Panc1 (cell line): ENCODE data around the gene RNF148. TPM values are rescaled to one million over a fixed set of nuclear protein-coding genes. Genes with fewer than 3 reads are reported as not detected.

Experiments
- total RNA-seq: library from RNA; stranded (reverse); gene quantifications from one replicate; pipeline ENCODE4 v1.2.1, GENCODE V29; 2021; ENCODE audit not compliant: unreplicated experiment

The RNF148 gene
- total RNA-seq, 1 experiment from 2014 or later, result not detected

Other genes starting within 250 kb of the RNF148 start
- not detected for gene RNF133, start 3.8 kb downstream of the RNF148 start, total RNA-seq
- 1.6 TPM for gene CADPS2, start 183.5 kb upstream of the RNF148 start, total RNA-seq